GM21825 (cell line): ENCODE results near the gene CCDC88C.

Experiments
- ATAC-seq: cut with Tn5 transposase; IDR thresholded peaks from one replicate; pipeline ENCODE4 v1.9.1; 2021; ENCODE audit warnings: mild to moderate bottlenecking, moderate library complexity; ENCODE audit not compliant: unreplicated experiment

CCDC88C gene

DNA sequence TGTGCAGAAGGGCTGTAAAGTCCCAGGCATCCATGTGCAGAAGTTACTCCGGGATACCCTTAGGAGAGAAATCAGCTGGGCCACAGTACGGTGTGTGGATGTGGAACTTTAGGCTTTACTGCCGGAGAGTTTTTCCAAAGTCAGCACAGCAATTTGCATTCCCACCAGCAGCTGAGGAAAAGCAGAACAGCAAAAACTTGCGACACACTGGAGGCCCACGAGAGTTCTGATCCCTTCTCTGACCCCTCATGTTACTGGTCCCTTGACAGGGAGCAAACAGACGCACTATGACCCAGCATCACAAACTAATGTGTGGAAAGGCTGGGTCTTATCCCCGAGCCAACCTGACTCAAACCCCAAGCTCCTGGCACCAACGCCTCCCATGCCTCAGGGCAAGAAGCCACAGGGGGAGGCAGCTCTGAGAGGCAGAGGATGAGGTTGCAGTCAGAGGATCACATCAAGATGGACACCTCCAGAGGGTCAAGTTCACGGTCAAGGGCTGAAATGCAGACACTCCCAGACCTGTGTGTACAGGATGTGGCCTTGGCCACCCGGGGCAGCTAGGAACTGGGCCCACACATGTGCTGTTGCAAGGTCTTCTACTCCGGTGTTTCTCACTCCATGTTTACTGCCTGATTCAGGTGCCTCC, 38.6 kb downstream of the CCDC88C start:
- ATAC-seq = no peak

DNA sequence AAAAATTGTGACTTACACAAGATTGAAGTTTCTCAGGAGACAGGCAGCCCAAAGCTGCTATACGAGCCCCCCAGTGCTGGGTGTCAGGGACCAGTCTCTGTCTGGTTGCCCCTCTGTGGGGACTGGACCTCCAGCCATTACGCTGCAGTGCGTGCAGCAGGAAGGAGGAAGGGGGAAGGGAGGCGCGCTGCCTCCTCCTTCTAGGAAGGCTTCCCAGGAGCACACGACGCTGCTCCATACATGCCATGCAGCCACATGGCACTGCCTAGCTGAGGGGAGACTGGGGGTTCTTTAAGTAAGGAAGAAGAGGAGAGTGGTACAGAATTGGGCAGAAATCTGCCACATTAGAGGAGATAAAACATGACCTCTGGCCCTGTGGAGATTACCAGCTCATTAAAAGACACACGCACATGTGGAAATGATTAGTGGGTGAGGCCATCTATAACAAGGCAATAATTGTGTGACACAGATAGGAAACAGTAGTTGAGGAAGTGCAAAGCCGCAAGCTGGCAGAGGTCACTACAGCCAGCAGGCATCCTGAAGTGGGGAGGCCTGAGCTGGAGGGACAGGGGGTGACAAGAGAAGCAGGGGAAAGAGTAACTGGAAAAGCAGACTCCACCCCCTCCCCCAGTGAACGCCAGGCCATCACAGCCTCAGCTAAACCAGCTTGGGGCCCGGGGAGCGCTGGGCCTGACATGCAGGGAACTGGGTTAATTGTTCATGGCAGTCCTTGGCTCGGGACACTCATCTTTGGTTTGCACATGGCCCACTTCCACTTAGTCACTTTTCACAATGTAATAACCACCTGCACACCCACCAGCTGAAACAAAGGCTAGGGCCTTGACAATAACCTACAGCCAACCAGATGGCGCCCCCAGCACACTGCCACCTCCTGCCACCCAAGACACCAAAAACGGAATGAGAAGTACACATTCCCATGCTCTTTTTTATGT, 39.6 kb downstream of the CCDC88C start:
- ATAC-seq = no peak

DNA sequence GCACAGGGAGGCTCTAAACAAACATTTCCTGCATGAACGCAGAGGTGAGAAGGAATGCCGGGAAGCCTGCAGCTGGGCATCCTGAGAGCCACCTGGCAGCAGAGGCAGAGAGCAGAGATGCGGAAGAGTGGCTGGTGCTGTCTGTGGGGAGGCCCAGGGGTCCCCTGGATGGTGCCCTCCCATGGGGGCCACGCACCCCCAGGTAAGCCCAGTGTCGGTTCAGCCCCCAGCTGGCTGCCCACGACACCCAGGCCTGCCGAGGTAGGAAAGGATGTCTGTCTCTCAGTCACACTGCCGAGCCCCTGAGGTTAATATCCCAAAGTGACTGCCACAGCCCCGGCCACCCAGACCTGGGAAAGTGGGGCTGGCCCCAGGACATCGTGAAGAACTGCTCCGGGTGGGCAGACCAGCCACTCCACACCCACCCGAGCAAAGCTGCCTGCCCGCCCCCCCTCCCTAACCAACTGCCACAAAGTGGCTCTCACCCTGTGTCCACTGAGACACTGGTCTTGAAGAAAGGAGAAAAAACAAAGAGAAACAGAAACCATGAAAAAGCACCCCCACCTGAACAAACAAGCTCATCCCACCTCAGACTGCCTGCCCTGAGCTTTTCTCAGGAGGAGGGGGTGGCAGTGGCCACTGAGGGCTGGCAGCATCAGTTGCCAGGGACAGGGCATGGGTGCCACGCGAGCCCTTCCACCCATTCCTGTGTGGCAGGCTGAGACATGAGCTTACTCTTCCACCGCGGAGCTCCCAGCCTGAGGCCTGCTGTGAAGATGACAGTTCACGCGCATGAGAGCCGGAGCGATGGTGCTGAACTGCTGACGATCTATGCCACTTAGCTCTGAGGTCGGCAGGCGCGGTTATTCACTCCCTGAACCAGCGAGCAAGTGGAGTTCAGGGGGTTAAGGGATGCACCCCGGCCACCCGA, 40.8 kb downstream of the CCDC88C start:
- ATAC-seq = no peak

DNA sequence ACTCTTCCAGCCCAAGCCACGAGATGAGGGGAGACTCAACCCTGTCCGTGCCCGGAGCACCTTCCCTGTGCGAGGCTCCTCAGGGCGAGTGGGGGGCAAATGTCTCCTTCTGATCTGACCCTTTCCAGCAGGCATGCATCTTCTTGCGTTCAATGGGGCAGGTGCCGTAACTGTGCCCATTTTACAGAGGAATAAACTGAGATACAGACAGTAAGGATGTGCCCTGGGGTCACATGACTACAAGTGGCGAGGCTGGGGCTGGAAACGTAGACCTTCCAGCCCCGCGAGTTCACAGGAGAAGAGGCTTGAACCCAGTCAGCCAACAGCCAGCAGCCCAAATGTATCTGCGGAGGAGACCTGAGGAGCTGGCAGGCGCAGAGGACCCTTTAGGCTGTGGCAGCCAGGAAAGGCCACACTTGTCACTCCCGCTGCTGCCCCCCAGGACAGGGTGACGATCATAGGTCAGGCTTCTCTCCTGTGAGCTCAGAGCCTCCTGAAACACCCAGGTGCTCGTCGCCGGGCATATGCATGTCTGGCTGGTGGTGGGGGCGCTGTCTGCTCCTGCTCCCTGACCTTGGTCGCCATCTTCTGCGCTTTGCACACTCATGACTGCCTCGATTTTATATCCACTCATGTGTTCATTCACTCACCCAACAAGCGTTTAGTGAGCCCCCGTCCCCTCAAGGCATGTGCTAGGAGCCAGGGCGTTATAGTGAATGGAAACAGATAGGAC, 41.7 kb downstream of the CCDC88C start:
- ATAC-seq = no peak

DNA sequence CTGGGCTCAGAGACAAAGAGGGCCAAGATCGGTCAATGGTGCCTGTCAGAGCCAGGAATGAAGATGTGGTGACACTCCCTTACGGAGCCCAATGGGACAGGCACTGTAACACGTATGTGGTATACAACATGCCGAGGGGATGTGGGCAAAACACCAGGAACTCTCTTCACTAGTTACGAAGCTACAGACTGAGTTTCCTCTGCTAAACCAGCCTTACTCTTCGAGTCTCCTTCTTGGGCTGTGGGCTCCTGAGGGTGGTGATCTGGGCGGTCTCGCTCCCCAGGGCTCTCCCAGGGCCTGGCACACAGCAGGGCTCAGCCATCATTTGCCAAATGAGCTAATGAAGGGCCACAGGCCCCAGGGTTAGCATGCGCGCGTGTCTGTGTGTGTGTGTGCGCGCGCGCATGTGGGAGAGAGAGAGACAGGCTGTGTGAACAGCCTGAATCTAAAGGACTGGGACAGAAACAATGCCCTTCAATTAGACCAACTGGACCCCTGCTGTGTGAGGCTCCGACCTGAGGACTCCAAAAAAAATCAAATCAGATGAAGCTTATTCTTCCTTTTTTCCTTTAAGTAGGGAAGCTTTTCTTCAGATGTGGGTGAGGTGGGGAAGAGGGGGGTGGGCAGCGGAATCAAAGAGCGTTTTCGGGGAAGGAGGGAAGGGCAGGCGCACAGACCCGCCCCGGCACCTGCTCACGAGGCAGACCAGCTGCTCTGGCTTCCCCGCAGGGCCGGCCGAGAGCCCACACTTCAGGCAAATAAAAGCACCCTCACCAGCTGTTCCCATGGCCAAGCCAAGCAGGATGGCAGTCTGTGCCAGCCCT, 42.5 kb downstream of the CCDC88C start:
- ATAC-seq = no peak

DNA sequence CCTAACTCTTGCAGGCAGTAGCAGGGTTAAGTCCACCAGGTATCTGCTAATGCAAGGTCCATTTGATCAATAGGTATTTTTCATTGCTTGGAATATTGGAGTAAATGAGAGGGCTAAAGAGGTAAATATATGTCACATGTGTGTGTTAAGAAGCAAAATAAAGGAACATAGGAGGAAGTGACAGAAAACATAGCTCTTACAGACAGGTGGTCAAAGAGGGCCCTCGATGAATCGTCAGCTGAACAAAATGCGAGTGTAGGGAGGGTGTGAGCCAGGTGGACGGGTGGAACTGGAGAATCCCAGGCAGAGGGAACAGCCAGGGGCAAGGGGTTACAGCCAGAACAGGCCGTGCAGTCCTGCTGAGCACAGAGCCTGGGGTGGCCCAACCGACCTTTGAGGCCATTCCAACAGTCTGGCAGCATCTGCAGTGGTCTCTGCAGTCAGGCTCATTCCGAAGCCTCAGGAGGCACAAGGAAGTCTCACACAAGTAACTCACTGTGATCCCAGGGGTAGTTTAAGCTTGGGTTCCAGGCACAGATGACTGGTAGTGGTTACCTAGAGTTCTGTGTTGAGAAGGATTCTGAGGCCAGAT, 43.2 kb downstream of the CCDC88C start:
- ATAC-seq = no peak

DNA sequence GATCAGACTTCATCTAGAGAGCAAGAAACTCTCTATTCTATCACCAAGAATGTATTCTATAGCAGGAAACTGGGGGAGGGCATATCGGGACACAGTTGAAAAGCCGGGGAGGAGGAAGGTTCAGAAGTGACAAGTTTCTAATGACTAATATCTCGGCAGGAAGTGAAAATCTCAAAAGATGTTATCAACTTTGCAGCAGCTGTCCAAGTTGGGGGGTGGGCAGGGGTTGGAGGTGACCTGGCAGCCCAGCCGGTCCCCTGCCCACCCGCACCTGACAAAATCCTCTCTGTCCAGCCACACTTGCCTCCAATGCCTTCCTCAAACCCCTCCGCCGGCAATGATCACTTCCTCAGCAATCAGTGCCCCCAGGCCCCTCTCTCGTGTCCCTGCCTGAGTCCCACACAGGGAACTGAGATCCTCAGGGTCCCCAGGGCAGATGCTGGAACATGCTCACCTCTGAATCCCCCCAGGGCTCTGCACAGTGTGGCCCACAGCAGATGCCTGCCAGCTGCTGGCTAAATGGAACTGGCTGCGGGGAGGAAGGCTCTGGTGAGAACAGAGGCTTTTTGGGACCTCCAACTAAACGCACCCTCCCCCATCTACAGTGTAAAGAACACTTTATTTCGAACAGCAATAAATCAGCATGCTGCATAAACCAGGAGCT, 43.9 kb downstream of the CCDC88C start:
- ATAC-seq = peak; percentile 47

DNA sequence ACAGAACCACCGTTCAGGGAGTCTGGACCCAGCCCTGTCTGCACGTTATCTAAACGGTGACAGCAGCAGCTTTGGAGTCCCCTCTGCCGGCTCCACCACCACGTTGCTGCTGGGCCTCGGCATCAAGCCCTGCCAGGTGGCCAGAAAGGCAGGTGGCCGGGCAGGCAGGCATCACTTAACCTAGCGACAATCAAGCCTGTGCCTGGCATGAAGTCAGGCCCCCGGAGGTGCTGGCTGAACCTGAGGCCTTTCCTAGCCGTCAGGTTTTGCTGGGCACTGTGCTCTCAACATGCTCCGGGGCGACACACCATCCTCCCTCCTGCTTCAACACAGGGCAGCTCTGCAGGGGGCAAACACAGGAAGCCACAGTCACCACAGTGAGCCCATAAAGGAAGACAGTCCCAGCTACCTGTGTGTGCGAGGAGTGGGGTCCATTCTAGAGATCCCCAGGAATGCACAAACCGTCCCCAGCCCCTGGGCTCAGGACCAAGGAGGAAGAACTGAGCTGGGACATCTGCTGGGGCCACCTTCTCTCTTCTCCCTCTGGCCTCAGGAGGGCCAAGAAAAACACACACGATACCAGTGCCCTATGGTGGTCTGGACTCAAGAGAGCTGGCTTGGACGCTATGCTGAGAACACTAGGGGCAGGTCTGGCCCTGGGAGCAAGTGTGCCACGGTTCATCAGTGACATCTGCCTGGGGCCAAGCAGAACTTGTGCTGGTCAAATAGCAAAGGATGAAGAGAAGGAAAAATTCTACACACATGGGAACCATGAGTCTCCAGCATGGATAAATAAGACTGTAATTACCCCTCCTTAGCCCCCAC, 44.7 kb downstream of the CCDC88C start:
- peak; percentile 23 for ATAC-seq

DNA sequence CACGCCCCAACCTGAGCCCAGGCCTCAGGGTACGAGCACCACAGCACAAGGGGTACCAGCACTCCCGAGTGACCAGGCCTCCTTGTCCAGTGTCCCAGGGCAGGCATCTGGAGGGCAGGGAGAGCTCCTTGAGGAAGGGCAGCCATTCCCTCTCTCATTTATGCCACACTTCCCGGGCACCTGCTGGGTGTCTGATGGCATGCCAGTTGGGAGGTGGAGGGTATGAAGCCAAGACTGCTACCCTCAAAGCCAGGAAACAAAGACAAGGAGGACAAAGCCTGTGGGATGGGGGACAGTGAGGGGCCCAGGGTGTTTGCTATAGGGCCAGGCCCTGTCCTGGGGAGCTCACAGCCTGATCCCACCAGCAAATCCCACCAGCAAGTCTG, 45.6 kb downstream of the CCDC88C start:
- ATAC-seq = no peak

DNA sequence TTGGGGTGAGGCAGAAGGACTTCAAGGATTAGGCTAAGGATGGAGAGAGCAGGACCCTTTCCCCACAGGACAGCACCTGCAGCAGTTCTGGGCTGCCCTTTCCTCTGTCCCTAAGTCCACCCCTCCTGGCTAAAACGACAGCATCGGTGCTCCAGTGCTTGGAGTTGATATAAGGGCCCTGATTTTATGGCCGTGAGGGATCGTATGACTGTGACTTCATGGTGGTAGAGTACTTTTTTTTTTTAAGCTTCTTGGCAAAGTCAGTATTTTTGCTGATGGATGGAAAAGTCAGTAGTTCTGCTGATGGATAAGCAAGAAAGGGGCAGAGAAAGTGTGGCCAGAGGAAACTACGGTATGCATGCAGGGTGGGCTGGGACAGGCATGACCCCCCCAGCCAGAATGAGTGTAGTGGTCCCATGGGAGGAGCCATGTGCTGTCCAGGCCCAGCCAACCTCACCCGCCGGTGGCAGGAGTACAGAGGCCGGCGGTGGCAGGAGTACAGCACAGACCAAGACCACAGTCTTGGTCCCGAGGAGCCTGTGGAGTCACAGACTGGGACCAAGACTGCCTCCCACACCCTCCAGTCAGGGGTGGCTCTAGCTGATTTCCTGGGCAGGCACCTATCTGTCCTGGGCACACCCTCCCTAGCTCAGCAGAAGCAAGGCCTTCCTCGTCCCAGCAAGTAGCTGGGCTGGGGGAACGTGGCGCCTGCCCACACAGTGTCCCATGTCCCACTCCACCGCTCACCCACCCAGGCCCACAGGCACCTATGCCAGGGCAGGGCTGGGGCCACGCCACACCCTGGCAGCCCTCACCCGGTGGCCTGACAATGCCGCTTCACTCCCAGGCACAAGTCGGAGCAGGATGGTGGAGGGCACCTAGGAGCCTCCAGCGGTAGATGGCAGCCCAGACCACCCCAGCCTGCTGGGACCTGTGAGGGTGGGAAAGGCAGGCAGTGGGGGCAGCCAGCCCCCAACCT, 46.3 kb downstream of the CCDC88C start:
- ATAC-seq = no peak

DNA sequence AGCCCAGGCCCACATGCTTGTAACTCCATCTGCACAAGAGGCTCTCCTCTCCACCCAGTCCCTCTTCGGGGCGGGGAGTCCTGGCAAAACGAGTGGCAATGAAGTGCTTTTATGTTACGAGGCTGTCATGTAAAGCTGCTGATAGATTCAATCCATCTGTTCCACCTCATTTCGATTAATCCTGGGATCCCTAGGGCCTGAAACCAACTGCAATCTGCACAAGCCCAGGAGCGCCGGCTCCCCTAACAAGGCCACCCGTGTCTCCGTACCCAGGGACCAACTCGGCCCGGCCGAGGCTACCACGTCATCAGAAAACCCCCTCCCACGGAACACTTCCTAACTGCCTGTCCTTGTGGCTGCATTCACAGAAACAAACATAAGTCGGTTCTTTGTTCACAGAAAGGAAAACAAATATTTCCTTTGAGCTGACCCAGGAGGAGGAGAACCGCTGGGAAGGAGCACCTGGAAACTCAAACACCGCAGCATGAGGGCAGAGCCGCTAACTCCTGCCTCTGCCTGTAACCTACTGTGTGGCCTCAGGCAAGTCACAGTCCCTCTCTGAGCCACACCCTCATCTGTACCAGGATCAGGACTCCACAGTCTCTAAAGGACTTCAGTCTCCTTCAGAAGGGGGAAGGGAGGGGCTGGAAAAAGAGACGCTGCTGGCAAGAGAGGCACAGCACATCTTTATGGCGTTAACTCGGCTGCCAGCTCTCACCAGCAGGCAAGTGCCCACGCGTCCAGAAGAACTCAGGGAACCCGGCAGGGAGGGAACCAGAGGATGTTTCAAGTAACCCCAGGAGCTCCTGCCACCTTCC, 47.8 kb downstream of the CCDC88C start:
- no peak for ATAC-seq

DNA sequence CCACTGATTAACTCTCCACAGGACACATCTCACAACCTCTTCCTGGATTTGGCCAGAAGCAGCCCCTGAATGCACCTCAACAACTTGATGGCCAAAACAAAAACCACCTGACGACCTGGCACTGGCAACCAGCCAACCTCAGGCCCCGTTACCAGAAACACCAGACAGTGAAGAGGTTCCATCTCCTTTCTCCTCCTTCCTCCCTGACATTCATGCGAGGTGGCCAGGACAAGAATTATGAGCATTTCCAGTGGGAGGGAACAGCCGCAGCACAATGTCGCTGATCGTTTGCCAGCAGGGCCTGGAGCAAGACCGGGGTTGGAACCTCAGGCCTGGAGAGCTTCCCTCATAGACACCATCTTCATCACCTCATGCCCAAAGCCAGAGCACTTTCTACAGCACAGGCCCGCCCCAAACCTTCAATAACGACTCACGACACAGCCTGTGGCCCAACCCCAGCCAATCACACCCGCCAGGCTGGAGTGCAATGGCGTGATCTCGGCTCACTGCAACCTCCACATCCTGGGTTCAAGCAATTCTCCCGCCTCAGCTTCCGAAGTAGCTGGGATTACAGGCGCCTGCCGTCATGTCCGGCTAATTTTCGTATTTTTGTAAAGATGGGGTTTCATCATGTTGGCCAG, 48.7 kb downstream of the CCDC88C start:
- no peak for ATAC-seq

DNA sequence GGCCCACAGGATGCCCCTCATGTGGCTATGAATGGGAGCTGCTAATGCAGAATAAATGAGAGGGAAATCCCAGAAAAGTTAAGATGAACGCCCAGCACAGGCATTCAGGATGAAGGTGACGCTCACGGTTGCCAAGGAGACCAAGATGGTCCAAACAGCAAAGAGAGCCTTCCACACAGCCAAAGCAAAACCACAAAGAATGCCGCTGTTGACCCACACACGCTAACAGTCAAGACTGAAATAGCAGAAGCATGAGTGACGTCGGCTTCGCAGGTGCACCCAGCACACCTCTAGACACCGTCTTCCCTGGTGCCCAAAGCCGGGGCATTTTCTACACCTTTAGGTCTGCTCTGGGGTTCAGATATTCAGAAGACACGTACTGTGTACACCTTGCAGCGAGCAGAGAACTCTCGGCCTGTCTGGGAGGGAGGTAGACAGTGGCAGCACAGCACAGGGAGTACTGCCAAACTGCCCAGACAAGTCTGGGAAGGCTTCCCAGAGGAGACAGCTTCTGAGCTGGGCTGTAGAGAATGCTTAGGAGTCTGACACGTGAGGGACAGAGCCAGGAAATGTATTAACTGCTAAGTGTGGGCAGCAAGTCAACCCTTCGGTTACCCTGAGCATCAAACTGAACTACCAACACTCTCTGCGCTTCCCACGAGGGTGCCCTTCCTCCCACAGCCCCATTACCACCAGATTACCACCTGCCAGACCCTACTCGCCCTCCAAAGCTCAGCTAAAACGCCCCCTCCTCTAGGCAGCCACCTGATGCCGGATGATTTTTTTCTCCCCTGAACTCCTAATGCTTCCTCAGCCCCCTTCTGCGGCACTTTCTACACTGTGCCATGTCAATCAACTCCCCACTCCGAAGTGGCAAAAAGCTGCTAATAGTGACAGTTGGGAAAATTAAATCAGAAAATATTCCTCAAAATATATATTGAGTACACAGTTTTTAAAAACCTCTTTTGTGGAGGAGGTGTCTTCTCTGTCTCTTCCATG, 50.1 kb downstream of the CCDC88C start:
- ATAC-seq = peak; percentile 63

DNA sequence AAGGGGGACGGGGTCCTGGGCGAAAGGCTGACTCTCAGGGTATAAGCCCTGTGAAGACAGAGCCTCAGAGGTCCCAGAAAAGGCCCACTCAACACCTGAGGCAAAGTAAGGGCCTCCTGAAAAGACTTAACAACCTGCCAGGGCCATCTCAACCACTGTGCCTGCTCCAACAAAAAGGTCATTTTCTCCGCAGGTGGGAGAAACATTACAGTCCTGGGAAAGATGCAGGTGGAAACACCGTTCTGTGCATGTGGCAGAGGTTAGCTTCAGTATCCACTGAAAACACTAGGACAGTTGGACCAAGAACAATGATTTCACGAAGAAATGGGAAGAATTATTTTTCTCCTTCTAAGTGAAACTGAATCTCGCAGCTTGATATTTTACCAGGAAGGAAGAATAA, 50.9 kb downstream of the CCDC88C start:
- ATAC-seq = no peak
